Fibroblast of lung (primary cell): Measurements from ENCODE around the gene PDS5B. TPM values are rescaled to one million over a fixed set of nuclear protein-coding genes. Genes with fewer than 3 reads are reported as not detected.

Source experiments
- DNase-seq, 2 donors: peaks; one replicate each; pipeline versions ENCODE4 v3.0.0 to v3.0.0-alpha.2; 2010; ENCODE audit warnings: low read depth in 2 of 2
- H2AFZ ChIP-seq: 2 replicates; pipeline ENCODE4 v1.5.1; 2012; ENCODE audit warnings: low read length, control low read depth, inconsistent platforms
- H3K27ac ChIP-seq: 2 replicates; pipeline ENCODE4 v1.5.1; 2011; ENCODE audit warnings: low read length, control low read depth; ENCODE audit not compliant: insufficient read depth
- H3K27me3 ChIP-seq: 2 replicates; pipeline ENCODE4 v1.5.1; 2011; ENCODE audit warnings: mild to moderate bottlenecking, low read length; ENCODE audit not compliant: control insufficient read depth, insufficient read depth
- H3K36me3 ChIP-seq: 2 replicates; pipeline ENCODE4 v1.5.1; 2011; ENCODE audit warnings: low read length; ENCODE audit not compliant: control insufficient read depth, insufficient read depth
- H3K4me1 ChIP-seq: 2 replicates; pipeline ENCODE4 v1.5.1; 2011; ENCODE audit warnings: low read length; ENCODE audit not compliant: control insufficient read depth, insufficient read depth; ENCODE audit errors: extremely low read depth
- H3K4me2 ChIP-seq: 2 replicates; pipeline ENCODE4 v1.5.1; 2011; ENCODE audit warnings: low read length, control low read depth; ENCODE audit not compliant: insufficient read depth; ENCODE audit errors: extremely low read depth
- H3K4me3 ChIP-seq, 4 experiments: fragments of 200-600 bp in 1 of 4; sonication (generic) in 1 of 4; replicated peaks in 1 of 4; 2 replicates each; pipeline ENCODE4 v1.5.1; 2011 to 2016; ENCODE audit warnings: low read length in 4 of 4, low read depth in 3 of 4, mild to moderate bottlenecking in 3 of 4, control low read depth in 2 of 4, inconsistent platforms in 1 of 4, mixed read lengths in 1 of 4; ENCODE audit not compliant: insufficient read depth in 1 of 4; ENCODE audit errors: control extremely low read depth in 1 of 4
- H3K79me2 ChIP-seq: 2 replicates; pipeline ENCODE4 v1.5.1; 2012; ENCODE audit warnings: mild to moderate bottlenecking, low read length, inconsistent platforms; ENCODE audit not compliant: control insufficient read depth, insufficient read depth
- H3K9ac ChIP-seq: 2 replicates; pipeline ENCODE4 v1.5.1; 2011; ENCODE audit warnings: mild to moderate bottlenecking, low read length, control low read depth; ENCODE audit not compliant: insufficient read depth
- H3K9me3 ChIP-seq: 2 replicates; pipeline ENCODE4 v1.5.1; 2012; ENCODE audit warnings: low read depth, low read length; ENCODE audit not compliant: control insufficient read depth, insufficient read depth
- H4K20me1 ChIP-seq: 2 replicates; pipeline ENCODE4 v1.5.1; 2011; ENCODE audit warnings: low read length; ENCODE audit not compliant: control insufficient read depth, insufficient read depth; ENCODE audit errors: extremely low read depth
- CTCF ChIP-seq, 2 donors: IDR thresholded peaks in 1 of 2; conservative IDR thresholded peaks in 1 of 2; 1 replicate in 1 of 2; 2 replicates in 1 of 2; pipeline ENCODE4 v1.5.1; 2011 to 2012; ENCODE audit warnings: low read length in 2 of 2, control low read depth in 1 of 2, inconsistent platforms in 1 of 2, low read depth in 1 of 2, mild to moderate bottlenecking in 1 of 2
- EZH2 ChIP-seq: IDR thresholded peaks from 2 replicates; pipeline ENCODE4 v1.5.1; 2012; ENCODE audit warnings: low read length, control low read depth, mild to moderate bottlenecking; ENCODE audit errors: missing control alignments
- polyA plus RNA-seq, 2 donors: library from polyadenylated mRNA; depleted of rRNA in 1 of 2; stranded (reverse) in 1 of 2; unstranded in 1 of 2; fragments of >200 nt; gene quantifications; 2 replicates each; pipeline ENCODE4 v1.2.1, GENCODE V29; 2011 to 2012; ENCODE audit warnings: missing spikeins in 1 of 2
- total RNA-seq: library from RNA; depleted of rRNA; stranded (reverse); fragments of >200 nt; gene quantifications from 2 replicates; pipeline ENCODE4 v1.2.1, GENCODE V29; 2014

PDS5B gene
- total and polyA plus RNA-seq, 2 donors (not counting 1 experiment from before 2014, with no cell fraction given) = 18.6 to 25.6 TPM

GRCh38 chr13:32781906-32782305 is 195.7 kb downstream of the PDS5B start:
- Histone ChIP-seq H3K9me3 (no peaks in the 10 kb centered on the region), H3K4me1 (no peaks in the 10 kb centered on the region), H2AFZ (no peak overlapping the region), H3K27me3 (no peaks in the 10 kb centered on the region), H3K4me2 (no peak overlapping the region), H4K20me1 (no peaks in the 10 kb centered on the region), H3K79me2 (no peaks in the 10 kb centered on the region), H3K27ac (no peak overlapping the region), H3K9ac (no peak overlapping the region), H3K4me3 (no peak overlapping the region), H3K36me3 (no peaks in the 10 kb centered on the region)
- TF ChIP-seq EZH2 (no peak), CTCF (conservative IDR thresholded peaks at IDR 0.05 in 1 of 2, IDR thresholded peaks at IDR 0.05 in 1 of 2; ENCODE audit: low read depth in 1 of 2, low read length in 2 of 2) (no peak)
- no peak for DNase-seq

DNA sequence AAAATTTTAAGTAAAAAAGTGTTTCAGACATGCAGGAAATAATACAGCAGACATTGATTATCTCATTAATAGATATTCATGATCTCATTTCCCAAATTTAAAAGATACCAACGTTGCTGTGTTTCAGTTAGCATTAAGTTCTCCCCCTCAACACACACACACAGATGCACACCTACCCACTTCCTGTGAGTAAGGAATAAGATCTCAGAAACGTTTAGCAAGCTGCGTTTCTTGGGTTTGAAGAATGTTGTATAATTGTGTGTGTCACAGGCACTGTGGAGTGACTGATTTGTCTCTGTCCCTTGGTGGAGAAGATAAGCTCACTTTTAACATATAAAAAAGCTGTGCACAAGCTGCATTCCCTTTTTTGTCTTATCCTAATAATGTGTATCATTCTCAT is 196.8 kb downstream of the PDS5B start:
- peak; percentile 12 to 74 for DNase-seq
- Histone ChIP-seq H3K4me1 (no peaks in the 10 kb centered on the region), H3K27ac (no peak overlapping the region), H3K4me3 (no peak overlapping the region), H3K79me2 (no peaks in the 10 kb centered on the region), H3K36me3 (no peaks in the 10 kb centered on the region), H4K20me1 (no peaks in the 10 kb centered on the region), H3K9me3 (no peaks in the 10 kb centered on the region), H3K9ac (no peak overlapping the region), H3K4me2 (peak overlapping the region; percentile 18), H3K27me3 (no peaks in the 10 kb centered on the region), H2AFZ (no peak overlapping the region)
- TF ChIP-seq EZH2 (no peak), CTCF (conservative IDR thresholded peaks at IDR 0.05 in 1 of 2, IDR thresholded peaks at IDR 0.05 in 1 of 2; ENCODE audit: low read depth in 1 of 2, low read length in 2 of 2) (no peak)

- H3K4me2 ChIP-seq = no peak overlapping the region
- H3K9me3 ChIP-seq = no peaks in the 10 kb centered on the region
- H3K9ac ChIP-seq = no peak overlapping the region
- H4K20me1 ChIP-seq = no peaks in the 10 kb centered on the region
- H3K36me3 ChIP-seq = no peaks in the 10 kb centered on the region
- H3K4me1 ChIP-seq = no peaks in the 10 kb centered on the region
- no peak overlapping the region for H3K4me3 ChIP-seq
- DNase-seq = no peak
- H3K79me2 ChIP-seq = no peaks in the 10 kb centered on the region
- H3K27ac ChIP-seq = no peak overlapping the region
- no peak overlapping the region for H2AFZ ChIP-seq
- no peak for TF ChIP-seq CTCF (conservative IDR thresholded peaks at IDR 0.05 in 1 of 2, IDR thresholded peaks at IDR 0.05 in 1 of 2; ENCODE audit: low read depth in 1 of 2, low read length in 2 of 2)
- TF ChIP-seq EZH2 = no peak
- no peaks in the 10 kb centered on the region for H3K27me3 ChIP-seq
Observed at GRCh38 chr13:32790731-32791130, 204.5 kb downstream of the PDS5B start.
